Measurements from ENCODE around the gene GLE1. TPM values are rescaled to one million over a fixed set of nuclear protein-coding genes. Genes with fewer than 3 reads are reported as not detected.

The GLE1 gene
- total RNA-seq, 4 donors from 2014 or later, result 3.3 to 25.5 (median 16.4) TPM

DNA sequence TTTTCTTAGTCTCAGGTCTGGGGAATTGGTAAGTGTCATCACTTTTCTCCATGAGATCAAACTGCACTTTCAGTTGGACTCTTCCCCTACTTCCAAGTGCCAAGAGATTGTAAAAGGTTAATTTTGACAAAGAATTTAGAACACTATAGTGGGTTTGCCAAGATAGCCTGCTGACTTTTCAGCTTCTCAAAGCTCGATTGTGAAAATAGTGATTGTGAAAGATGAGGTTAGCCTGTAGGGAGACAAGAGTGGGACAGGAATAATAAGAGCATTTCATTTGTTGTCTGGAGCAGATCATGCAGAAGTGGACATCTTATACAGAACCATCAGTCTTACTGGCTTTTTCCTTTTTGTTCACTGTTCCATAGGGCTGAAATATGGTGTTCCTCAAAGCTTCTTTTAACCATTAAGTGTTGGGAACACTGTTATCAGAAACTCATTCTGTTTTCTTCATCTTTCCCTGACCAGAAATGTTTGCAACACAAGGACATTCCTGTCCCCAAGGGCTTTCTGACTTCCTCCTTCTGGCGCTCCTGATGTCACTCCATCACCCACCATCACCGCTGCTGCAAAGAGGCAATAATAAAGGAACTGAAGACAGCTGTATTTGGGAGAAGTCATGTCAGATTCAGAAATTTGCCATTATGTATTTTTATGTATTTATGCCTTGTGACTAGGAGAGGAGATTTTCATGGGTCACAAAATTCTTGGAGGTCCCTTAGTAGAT is 36.3 kb downstream of the GLE1 start:
- intact Hi-C loops (cut with DNase I; ENCODE audit: low total_unique reads), result no loop called here
- no peaks in the 10 kb centered on the region for H3K4me1 ChIP-seq
- no peaks in the 10 kb centered on the region for H3K27me3 ChIP-seq
- TF ChIP-seq POLR2A (IDR thresholded peaks at IDR 0.05), result no peak
- TF ChIP-seq, protein P1, sequence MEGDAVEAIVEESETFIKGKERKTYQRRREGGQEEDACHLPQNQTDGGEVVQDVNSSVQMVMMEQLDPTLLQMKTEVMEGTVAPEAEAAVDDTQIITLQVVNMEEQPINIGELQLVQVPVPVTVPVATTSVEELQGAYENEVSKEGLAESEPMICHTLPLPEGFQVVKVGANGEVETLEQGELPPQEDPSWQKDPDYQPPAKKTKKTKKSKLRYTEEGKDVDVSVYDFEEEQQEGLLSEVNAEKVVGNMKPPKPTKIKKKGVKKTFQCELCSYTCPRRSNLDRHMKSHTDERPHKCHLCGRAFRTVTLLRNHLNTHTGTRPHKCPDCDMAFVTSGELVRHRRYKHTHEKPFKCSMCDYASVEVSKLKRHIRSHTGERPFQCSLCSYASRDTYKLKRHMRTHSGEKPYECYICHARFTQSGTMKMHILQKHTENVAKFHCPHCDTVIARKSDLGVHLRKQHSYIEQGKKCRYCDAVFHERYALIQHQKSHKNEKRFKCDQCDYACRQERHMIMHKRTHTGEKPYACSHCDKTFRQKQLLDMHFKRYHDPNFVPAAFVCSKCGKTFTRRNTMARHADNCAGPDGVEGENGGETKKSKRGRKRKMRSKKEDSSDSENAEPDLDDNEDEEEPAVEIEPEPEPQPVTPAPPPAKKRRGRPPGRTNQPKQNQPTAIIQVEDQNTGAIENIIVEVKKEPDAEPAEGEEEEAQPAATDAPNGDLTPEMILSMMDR (IDR thresholded peaks at IDR 0.05), result no peak
- H3K9me3 ChIP-seq, result no peaks in the 10 kb centered on the region
- no peaks in the 10 kb centered on the region for H3K36me3 ChIP-seq
- H3K4me3 ChIP-seq, result no peak overlapping the region
- H3K27ac ChIP-seq, result no peak overlapping the region
- DNase-seq, result no peak

DNA sequence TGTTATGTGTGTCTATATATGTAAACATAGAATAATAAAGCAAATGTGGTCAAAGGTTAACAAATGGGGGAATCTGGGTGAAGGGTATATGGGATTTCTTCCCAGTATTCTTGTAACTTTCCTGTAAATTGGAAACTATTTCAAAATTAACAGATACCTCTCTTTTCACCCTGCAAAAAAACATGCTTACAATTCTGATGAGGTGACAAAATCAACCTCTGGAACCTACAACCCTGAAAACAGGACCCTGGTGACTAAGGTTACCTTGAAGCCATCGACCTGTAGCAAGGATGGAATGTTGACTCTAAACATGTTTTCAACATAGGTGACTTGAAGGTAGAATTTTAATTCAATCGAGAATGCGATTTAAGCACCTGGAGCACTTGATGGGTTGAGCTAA is 42.0 kb downstream of the GLE1 start:
- TF ChIP-seq, protein P1 (IDR thresholded peaks at IDR 0.05), result no peak
- intact Hi-C loops (cut with DNase I; ENCODE audit: low total_unique reads), result no loop called here

DNA sequence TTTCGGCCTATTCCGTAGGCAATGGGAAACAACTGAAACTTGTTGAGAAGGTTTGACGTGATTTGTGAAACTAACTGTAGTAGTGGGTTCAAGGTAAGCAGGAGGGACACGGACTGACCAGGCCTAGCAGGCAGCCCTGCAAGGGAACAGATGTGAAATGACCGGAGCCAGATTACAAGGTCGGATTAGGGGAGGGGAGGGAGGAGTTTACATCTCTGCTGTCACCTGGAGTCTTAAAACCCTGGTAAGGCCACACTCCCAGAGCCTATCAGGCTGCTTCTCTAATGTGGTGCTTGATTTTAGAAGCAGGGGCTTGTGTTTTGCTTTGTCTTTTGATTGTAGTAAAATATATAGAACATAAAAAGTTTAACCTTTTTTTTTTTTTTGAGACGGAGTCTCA is 44.4 kb downstream of the GLE1 start:
- DNase-seq, result no peak
- Histone ChIP-seq H3K4me1 (peaks cover 0 to 4% of the 10 kb centered on the region in 2 donors), H3K36me3 (no peaks in the 10 kb centered on the region), H3K4me3 (no peak overlapping the region), H3K27me3 (no peaks in the 10 kb centered on the region), H3K27ac (peak overlapping the region in 1 of 2 donors; percentile 96), H3K9me3 (no peaks in the 10 kb centered on the region)
- intact Hi-C loops (cut with DNase I; ENCODE audit: low total_unique reads), result no loop called here
- TF ChIP-seq, protein P1 (IDR thresholded peaks at IDR 0.05), result no peak
- TF ChIP-seq POLR2A (IDR thresholded peaks at IDR 0.05), result no peak

More for the DNA sequence above, 42.0 kb downstream of the GLE1 start:
- H3K27ac ChIP-seq, result no peak overlapping the region
- no peaks in the 10 kb centered on the region for H3K36me3 ChIP-seq
- H3K27me3 ChIP-seq, result no peaks in the 10 kb centered on the region
- H3K9me3 ChIP-seq, result no peaks in the 10 kb centered on the region
- H3K4me1 ChIP-seq, result peaks cover 0 to 2% of the 10 kb centered on the region in 2 donors
- no peak for DNase-seq
- no peak overlapping the region for H3K4me3 ChIP-seq

DNA sequence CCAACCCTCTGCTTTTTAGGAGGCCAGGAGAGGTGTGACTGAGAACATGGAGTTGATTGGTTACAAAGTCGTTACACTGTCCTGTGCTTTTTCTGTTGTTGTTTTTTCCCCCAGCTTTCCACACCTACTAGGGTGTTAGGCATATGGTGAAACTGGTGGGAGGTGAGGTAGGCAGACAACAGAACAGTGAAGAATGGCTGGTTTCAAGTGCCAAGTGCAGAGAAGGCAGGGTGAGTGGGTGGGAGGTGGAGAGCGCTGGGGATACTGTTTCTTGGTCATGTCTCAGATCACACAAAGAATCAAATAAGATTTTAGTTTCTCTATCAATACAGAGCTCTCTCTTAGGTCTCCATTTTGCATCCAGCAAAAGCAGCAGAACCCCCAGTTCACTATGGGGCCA is 45.7 kb downstream of the GLE1 start:
- H3K9me3 ChIP-seq, result no peaks in the 10 kb centered on the region
- intact Hi-C loops (cut with DNase I; ENCODE audit: low total_unique reads), result no loop called here
- DNase-seq, result no peak

More for the DNA sequence above, 45.7 kb downstream of the GLE1 start:
- no peaks in the 10 kb centered on the region for H3K36me3 ChIP-seq
- H3K4me1 ChIP-seq, result peaks cover 0 to 4% of the 10 kb centered on the region in 2 donors
- H3K27ac ChIP-seq, result peak overlapping the region; percentile 96 to 99
- TF ChIP-seq, protein P1 (IDR thresholded peaks at IDR 0.05), result no peak
- no peak for TF ChIP-seq POLR2A (IDR thresholded peaks at IDR 0.05)
- no peak overlapping the region for H3K4me3 ChIP-seq
- H3K27me3 ChIP-seq, result no peaks in the 10 kb centered on the region
